ENCODE data around the gene DOCK9.
"Not testable (repeated sequence)": the region's sequence is repeated elsewhere in the genome, so short reads cannot be mapped to it uniquely, and the experiment has no call there.

Gene DOCK9

GRCh38 chr13:98774776-98775175 is 203.1 kb downstream of the DOCK9 start:
- no peak for DNase-seq (ENCODE audit: low read depth in 2 of 2)

GRCh38 chr13:98773921-98774320 is 203.9 kb downstream of the DOCK9 start:
- DNase-seq (ENCODE audit: low read depth in 2 of 2), result no peak

DNA sequence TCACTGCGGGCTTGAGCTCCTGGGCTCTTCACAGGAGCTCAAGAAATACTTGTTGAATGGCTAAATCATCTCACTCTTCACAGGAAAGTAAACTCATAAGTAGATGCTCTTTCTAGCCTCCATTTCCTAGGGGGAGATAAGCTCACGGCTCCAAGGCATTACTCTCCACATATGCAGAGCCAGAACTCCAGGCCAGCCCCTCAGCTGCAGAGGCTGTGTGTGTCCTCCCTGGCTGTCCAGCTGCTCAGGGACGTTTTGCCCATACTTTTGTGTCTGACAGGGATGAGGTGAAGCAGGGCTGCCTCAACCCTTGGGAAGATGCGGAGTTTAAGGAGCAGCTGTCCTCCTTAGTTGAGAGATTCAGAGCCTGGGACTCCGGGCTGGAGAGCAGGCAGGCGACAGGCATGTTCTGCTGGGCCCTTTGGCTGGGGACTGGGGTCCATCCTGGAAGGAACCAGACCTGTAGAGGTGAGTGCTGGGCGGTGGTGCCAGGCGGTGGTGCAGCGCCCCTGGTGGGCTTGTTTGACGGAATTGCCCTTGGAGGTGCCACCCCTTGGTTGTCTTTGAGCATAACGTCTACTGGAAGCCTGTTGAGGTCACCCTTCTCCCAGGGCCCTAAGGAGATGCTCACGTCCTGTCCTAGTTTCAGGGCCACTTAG is 204.9 kb downstream of the DOCK9 start:
- DNase-seq (ENCODE audit: low read depth in 2 of 2), result no peak

DNA sequence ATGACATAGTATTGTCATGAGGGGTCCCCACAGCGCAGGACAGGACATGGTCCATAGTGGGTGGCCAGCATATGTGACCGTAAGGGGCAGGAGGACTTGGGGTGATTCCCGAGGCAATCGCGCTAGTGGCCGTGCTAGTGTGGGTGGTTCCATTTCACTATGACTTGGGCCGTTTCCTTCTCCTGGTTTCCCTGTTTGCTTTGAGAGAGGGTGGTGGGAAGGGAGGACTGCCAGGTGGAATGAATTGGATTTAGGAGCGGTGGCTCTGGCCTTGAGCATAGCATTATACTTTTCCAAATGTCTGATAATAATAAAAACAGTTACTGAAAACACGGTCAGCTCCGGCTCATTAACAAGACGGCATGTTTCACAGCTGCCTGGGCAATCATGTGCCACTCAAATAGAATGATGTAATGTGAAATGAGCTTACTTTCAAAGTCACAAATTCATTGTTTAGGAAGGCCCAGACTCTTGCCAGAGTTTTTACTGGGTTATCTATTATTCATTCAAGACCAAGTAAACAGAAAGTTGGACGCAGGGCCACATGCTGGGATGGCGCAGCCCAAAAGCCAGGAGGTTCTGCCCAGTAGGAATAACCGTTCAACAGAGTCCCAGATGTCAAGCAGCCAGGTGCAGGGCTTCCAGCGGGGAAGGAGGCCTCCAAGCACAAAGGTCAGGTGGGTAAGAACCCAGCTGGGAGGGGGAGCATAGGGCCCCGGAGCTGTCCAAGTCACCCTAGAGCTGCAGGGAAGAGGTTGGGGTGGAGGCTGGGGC is 205.8 kb downstream of the DOCK9 start:
- no peak for DNase-seq (ENCODE audit: low read depth in 2 of 2)

- no peak for DNase-seq (ENCODE audit: low read depth in 2 of 2)
Observed at GRCh38 chr13:98769736-98770135, 208.1 kb downstream of the DOCK9 start.

GRCh38 chr13:98768522-98768921 is 209.3 kb downstream of the DOCK9 start:
- no peak for DNase-seq (ENCODE audit: low read depth in 2 of 2)

GRCh38 chr13:98766697-98767096 is 211.2 kb downstream of the DOCK9 start:
- no peak for DNase-seq (ENCODE audit: low read depth in 2 of 2)

DNA sequence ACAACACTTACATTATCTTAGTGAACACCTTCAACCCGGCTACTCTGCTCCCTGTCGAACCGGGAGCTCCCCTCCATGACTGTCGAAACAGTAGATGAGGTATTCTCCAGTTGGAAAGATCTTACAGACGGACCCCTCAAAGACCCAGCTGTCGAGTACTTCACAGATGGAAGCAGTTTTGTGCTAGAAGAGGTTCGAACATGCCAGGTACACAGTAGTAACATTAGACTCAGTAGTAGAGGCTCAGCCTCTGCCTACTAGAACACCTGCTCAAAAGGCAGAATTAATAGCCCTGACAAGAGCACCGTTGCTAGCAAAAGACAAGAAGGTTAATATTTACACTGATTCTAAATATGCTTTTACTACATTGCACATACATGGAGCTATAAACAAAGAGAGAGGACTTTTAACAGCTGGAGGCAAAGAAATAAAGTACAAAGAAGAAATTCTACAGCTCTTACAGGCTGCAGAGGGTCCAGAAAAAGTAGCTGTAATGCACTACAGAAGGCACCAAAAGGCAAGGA is 211.8 kb downstream of the DOCK9 start:
- no peak for DNase-seq (ENCODE audit: low read depth in 2 of 2)

DNA sequence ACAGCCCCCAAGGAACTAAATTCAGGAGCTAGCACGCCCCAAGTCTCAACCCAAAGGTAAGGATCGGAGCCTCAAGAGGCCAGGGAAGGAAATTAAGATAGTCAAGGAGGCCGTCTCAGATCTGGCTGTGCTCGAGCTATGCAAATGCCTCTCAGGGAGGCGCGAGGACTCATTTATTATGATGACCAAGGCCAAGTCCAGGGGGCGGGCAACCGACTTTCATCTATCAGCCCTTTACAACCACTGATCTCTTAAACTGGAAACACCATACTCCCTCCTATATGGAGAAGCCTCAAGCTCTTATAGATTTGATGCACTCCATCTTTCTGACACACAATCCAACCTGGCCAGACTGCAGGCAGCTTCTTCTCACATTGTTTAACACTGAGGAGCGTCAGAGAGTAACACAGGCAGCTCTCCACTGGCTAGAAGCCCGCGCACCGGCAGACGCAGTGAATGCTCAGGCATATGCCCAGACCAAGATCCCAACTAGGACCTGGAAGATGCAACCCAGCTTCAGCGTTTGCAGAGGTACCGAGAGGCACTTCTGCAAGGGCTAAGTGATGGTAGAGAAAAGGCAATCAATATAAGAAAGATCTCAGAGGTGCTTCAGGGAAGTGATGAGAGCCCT is 215.8 kb downstream of the DOCK9 start:
- DNase-seq (ENCODE audit: low read depth in 2 of 2), result no peak

GRCh38 chr13:98761126-98761985 is 216.5 kb downstream of the DOCK9 start:
- DNase-seq (ENCODE audit: low read depth in 2 of 2), result no peak

GRCh38 chr13:98755729-98756128 is 222.1 kb downstream of the DOCK9 start:
- DNase-seq (ENCODE audit: low read depth in 2 of 2), result no peak

DNA sequence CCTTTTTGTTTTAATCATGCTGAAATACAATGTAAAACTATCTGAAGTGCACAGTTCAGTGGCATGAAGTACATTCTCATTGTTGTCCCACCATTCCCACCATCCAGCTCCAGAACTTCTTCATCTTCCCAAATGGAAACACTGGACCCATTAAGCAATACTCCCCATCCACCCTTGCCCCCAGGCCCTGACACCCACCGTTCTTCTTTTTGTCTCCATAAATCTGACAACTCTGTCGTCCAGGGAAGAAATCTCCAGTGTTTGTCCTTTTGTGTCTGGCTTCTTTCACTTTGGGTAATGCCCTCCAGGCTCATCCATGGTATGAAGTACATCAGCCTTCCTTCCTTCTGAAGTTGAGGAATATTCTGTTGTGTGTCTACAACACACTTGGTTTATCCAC is 222.7 kb downstream of the DOCK9 start:
- DNase-seq (ENCODE audit: low read depth in 2 of 2), result no peak

DNA sequence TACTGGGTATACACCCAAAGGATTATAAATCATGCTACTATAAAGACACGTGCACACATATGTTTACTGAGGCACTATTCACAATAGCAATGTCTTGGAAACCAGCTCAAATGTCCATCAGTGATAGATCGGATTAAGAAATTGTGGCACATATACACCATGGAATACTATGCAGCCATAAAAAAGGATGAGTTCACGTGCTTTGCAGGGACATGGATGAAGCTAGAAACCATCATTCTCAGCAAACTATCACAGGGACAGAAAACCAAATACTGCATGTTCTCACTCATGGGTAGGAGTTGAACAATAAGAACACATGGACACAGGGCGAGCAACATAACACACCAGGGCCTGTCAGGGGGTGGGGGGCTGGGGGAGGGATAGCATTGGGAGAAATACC is 223.4 kb downstream of the DOCK9 start:
- not testable (repeated sequence) for DNase-seq (ENCODE audit: low read depth in 2 of 2)

DNA sequence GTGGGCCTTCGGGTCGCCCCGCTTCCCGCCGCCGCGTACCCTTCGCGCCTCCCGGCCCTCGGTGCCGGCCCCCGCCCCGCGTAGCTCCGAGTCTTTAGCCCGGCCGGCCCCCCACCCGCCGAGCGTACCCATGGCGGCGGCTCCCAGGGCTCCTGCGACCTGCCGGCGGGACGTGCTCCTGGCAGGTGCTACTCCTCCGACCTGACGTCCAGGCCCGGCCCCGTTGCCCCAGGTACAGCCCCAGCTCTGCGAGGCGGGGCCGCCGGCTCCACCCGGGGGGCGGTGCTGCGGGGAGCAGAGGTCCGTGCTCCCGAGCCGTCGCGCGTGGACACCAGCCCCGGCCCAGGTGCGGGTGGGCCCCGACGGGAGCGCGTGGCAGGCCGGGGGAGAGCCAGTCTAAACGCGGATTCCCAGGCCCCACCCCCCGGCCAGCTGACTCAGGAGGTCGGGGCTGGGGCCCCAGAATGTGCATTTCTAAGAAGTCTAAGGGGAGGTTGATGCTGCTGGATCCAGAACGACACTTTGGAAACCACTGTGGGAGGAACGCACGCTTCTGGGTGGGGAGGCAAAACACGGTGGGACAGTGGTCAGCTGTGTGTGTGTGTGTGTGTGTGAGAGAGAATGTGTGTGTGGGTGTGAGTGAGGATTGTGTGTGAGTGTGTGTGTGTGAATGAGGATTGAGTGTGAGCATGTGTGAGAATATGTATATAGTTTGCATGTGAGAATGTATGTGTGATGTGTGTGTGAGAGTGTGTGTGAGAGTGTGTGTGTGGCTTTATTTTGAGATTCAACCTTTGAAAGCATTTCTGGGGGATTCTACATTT is 225.2 kb downstream of the DOCK9 start, which contains the start of gene SLC15A1:
Gene SLC15A1 (minus strand): TSS at position 206 of the 824 bp plus-strand sequence. CDS start 74 bp downstream, at position 132.
- no peak for DNase-seq (ENCODE audit: low read depth in 2 of 2)

GRCh38 chr13:98751861-98752466 is 225.9 kb downstream of the DOCK9 start:
- no peak for DNase-seq (ENCODE audit: low read depth in 2 of 2)

GRCh38 chr13:98751367-98751782 is 226.5 kb downstream of the DOCK9 start:
- DNase-seq (ENCODE audit: low read depth in 2 of 2), result no peak

DNA sequence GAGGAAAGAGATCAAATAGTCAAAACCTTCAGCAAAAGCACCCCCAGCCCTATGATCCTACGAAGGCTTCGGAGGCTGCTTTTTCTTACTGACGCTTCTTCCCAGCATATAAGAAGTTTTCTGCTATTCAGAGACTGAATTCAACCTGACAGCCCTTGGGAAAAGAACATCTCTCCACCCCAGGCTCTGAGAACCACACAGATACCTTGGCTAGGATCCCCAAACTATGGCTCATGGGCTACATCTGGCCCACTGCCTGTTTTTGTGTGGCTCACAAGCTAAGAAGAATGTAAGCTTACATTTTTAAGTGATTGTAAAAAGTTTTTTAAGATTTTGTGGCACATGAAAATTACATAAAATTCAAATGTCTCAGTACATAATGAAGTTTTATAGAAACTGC is 228.4 kb downstream of the DOCK9 start:
- DNase-seq (ENCODE audit: low read depth in 2 of 2), result no peak

DNA sequence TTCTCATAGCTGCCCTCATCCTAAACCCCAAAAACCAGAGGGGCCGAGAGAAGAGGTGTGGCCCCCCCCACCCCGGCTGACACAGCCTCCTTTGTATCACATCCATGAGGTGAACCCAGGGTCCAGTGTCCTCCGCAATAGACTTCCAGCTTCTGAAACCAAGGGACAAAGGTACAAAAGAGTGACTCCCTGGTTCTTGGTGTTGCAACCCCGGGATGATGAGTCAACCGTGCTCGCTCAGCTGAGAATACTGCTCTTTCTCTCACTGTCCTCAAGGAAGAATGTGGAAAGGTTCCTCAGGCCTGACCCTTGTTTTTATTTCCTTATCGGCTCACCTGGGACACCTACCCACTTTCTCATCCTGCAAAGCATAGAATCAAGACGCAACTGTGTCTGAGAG is 230.9 kb downstream of the DOCK9 start:
- DNase-seq (ENCODE audit: low read depth in 2 of 2), result no peak
